HepG2 (cell line): ENCODE data around the gene DNMT1. TPM values are rescaled to one million over a fixed set of nuclear protein-coding genes. Genes with fewer than 3 reads are reported as not detected.

Experiments
- ATAC-seq: fragments of 200-7000 bp; cut with Tn5 transposase; 3 replicates; pipeline ENCODE4 v1.9.1; 2020; ENCODE audit warnings: mild to moderate bottlenecking, moderate library complexity
- BruUV-seq: library from RNA; stranded (reverse); fragments of 400-500 nt; replicated peaks from 2 replicates; lab custom pipeline; 2021; lab: Mats Ljungman, UMichigan
- CTCF ChIA-PET: fragments of 300-600 bp; formaldehyde crosslinking; extraction: SDS; loops from one replicate; lab custom pipeline; 2021; ENCODE audit warnings: low total read pairs, inconsistent platforms, low intra/inter-chr PET ratio; lab: Yijun Ruan, JAX
- POLR2A ChIA-PET: fragments of 350-600 bp; sonication (Branson Sonifier 250); formaldehyde crosslinking; loops from one replicate; lab custom pipeline; 2020; ENCODE audit warnings: antibody characterized with exemption, inconsistent platforms; lab: Yijun Ruan, JAX
- DNase-seq: peaks from one replicate; pipeline ENCODE4 v3.0.0-alpha.2; 2015; ENCODE audit warnings: low spot score
- FAIRE-seq: peaks from 3 replicates; lab custom pipeline; 2011; peaks lifted over from hg19 to GRCh38; lab: Jason Lieb, UNC
- H2AFZ ChIP-seq: one replicate; pipeline ENCODE4 v1.6.1; 2011; ENCODE audit warnings: low read length, inconsistent platforms
- H3K27ac ChIP-seq: fragments of 300-600 bp; 3 replicates; pipeline ENCODE4 v1.8.0; 2011; ENCODE audit warnings: mixed run types, mild to moderate bottlenecking, mixed read lengths, low read length, inconsistent platforms; ENCODE audit not compliant: insufficient read depth; ENCODE audit errors: extremely low read length
- H3K27me3 ChIP-seq, 2 experiments: fragments of 200-600 bp in 1 of 2; 2 replicates in 1 of 2; 3 replicates in 1 of 2; pipeline versions ENCODE4 v1.6.0 to v1.8.0; 2011; ENCODE audit warnings: low read length in 2 of 2, mild to moderate bottlenecking in 2 of 2, moderate library complexity in 2 of 2, inconsistent platforms in 1 of 2; ENCODE audit not compliant: insufficient read depth in 2 of 2, control insufficient read depth in 1 of 2
- H3K36me3 ChIP-seq, 2 experiments: fragments of 200-600 bp in 1 of 2; replicated peaks in 1 of 2; 2 replicates in 1 of 2; 3 replicates in 1 of 2; pipeline versions ENCODE4 v1.5.1 to v1.8.0; 2011; ENCODE audit warnings: low read length in 2 of 2, inconsistent platforms in 1 of 2; ENCODE audit not compliant: insufficient read depth in 2 of 2, control insufficient read depth in 1 of 2
- H3K4me1 ChIP-seq: 2 replicates; pipeline ENCODE4 v1.5.1; 2012; ENCODE audit warnings: low read length, inconsistent platforms; ENCODE audit not compliant: insufficient read depth
- H3K4me2 ChIP-seq: 2 replicates; pipeline ENCODE4 v1.6.0; 2011; ENCODE audit warnings: low read depth, low read length, inconsistent platforms
- H3K4me3 ChIP-seq, 3 experiments: fragments of 200-600 bp in 1 of 3; sonication (generic), shearing (Covaris generic) in 1 of 3; replicated peaks in 1 of 3; 2 replicates each; pipeline ENCODE4 v1.5.1; 2011 to 2016; ENCODE audit warnings: low read length in 3 of 3, inconsistent platforms in 2 of 3, low read depth in 2 of 3, mild to moderate bottlenecking in 2 of 3, control low read depth in 1 of 3, mixed read lengths in 1 of 3; ENCODE audit not compliant: insufficient read depth in 1 of 3
- H3K79me2 ChIP-seq: one replicate; pipeline ENCODE4 v1.6.1; 2011; ENCODE audit warnings: low read length, inconsistent platforms; ENCODE audit not compliant: insufficient read depth
- H3K9ac ChIP-seq: 2 replicates; pipeline ENCODE4 v1.6.0; 2011; ENCODE audit warnings: mild to moderate bottlenecking, low read depth, low read length, inconsistent platforms; ENCODE audit not compliant: insufficient read depth
- H3K9me3 ChIP-seq: 2 replicates; pipeline ENCODE4 v1.5.1; 2012; ENCODE audit warnings: mild to moderate bottlenecking, low read length
- H4K20me1 ChIP-seq: 2 replicates; pipeline ENCODE4 v1.6.0; 2011; ENCODE audit warnings: inconsistent platforms, mild to moderate bottlenecking, low read length, moderate library complexity; ENCODE audit not compliant: insufficient read depth
- CCAR2 ChIP-seq: fragments of 200-400 bp; formaldehyde crosslinking; optimal IDR thresholded peaks from 2 replicates; pipeline ENCODE3; 2018; ENCODE audit warnings: low read depth, mild to moderate bottlenecking, low read length, moderate library complexity
- DNMT1 ChIP-seq: sonication (generic); formaldehyde crosslinking; IDR thresholded peaks from 2 replicates; pipeline ENCODE4 v1.5.1; 2020; ENCODE audit warnings: mild to moderate bottlenecking, missing genetic modification reagents
- EHMT2 ChIP-seq: fragments of 200-600 bp; sonication (generic); IDR thresholded peaks from 2 replicates; pipeline ENCODE4 v1.7.0; 2017; ENCODE audit warnings: antibody characterized with exemption, low read depth, low read length, borderline replicate concordance
- HIVEP1 ChIP-seq: sonication (generic); formaldehyde crosslinking; IDR thresholded peaks from 2 replicates; pipeline ENCODE4 v1.4.0; 2020; ENCODE audit warnings: mild to moderate bottlenecking, missing genetic modification reagents
- HOXA9 ChIP-seq: sonication (generic); formaldehyde crosslinking; IDR thresholded peaks from 2 replicates; pipeline ENCODE4 v1.8.1; 2022; ENCODE audit warnings: missing genetic modification reagents, mild to moderate bottlenecking, moderate library complexity, borderline replicate concordance
- PHF5A ChIP-seq: IDR thresholded peaks from one replicate; pipeline ENCODE4 v1.6.1; 2018; ENCODE audit warnings: low read depth, missing genetic modification reagents; ENCODE audit not compliant: unreplicated experiment
- PLRG1 ChIP-seq: fragments of 450-650 bp; conservative IDR thresholded peaks from 2 replicates; pipeline ENCODE4 v1.6.1; 2016
- REL ChIP-seq: sonication (generic); formaldehyde crosslinking; conservative IDR thresholded peaks from 2 replicates; pipeline ENCODE4 v1.8.0; 2022; ENCODE audit warnings: mild to moderate bottlenecking, missing genetic modification reagents, moderate library complexity
- RFXANK ChIP-seq: IDR thresholded peaks from 2 replicates; pipeline ENCODE4 v1.6.1; 2016
- RFXAP ChIP-seq: sonication (generic); formaldehyde crosslinking; IDR thresholded peaks from 2 replicates; pipeline ENCODE4 v1.4.0; 2020; ENCODE audit warnings: missing genetic modification reagents, borderline replicate concordance
- STAT5B ChIP-seq: sonication (generic); formaldehyde crosslinking; IDR thresholded peaks from 2 replicates; pipeline ENCODE4 v1.4.0; 2020; ENCODE audit warnings: missing genetic modification reagents
- TCF12 ChIP-seq, 2 experiments: fragments of 450-650 bp in 1 of 2; sonication (generic) in 1 of 2; formaldehyde crosslinking in 1 of 2; IDR thresholded peaks; 2 replicates each; pipeline versions ENCODE4 v1.6.1 to v1.8.0; 2017 to 2022; ENCODE audit warnings: antibody characterized with exemption in 1 of 2, mild to moderate bottlenecking in 1 of 2, missing genetic modification reagents in 1 of 2, moderate library complexity in 1 of 2
- U2AF2 ChIP-seq: fragments of 200-400 bp; formaldehyde crosslinking; IDR thresholded peaks from 2 replicates; pipeline ENCODE4 v1.6.1; 2017; ENCODE audit warnings: low read depth, mild to moderate bottlenecking, low read length
- ZMYM2 ChIP-seq: sonication (generic); formaldehyde crosslinking; IDR thresholded peaks from 2 replicates; pipeline ENCODE4 v1.8.0; 2022; ENCODE audit warnings: mild to moderate bottlenecking, missing genetic modification reagents
- ZNF543 ChIP-seq: sonication (generic); formaldehyde crosslinking; IDR thresholded peaks from 2 replicates; pipeline ENCODE4 v1.4.0; 2020; ENCODE audit warnings: mild to moderate bottlenecking, missing genetic modification reagents
- ZNF674 ChIP-seq: sonication (generic); formaldehyde crosslinking; IDR thresholded peaks from 2 replicates; pipeline ENCODE4 v1.5.0; 2020; ENCODE audit warnings: low read depth, mild to moderate bottlenecking, missing genetic modification reagents
- ZNF772 ChIP-seq: sonication (generic); formaldehyde crosslinking; IDR thresholded peaks from 2 replicates; pipeline ENCODE4 v1.5.0; 2020; ENCODE audit warnings: mild to moderate bottlenecking, missing genetic modification reagents
- ZNF790 ChIP-seq: sonication (generic); formaldehyde crosslinking; IDR thresholded peaks from 2 replicates; pipeline ENCODE4 v1.8.0; 2022; ENCODE audit warnings: missing genetic modification reagents, mild to moderate bottlenecking, borderline replicate concordance
- WGBS: methylation state at CpG from one replicate; pipeline ENCODE4 v1.1.6; 2017; ENCODE audit warnings: low lambda C conversion rate; 5-methylcytosine and 5-hydroxymethylcytosine counted together
- in situ Hi-C: cut with HindIII; loops from 2 replicates; pipeline ENCODE4 v1.10.0; 2017; ENCODE audit warnings: low pct_unique_long_range_greater_than_20kb; ENCODE audit not compliant: extremely low pct_ligation_motif_present
- intact Hi-C: fragments of 100-400 bp; cut with micrococcal nuclease; formaldehyde crosslinking; loops from one replicate; pipeline ENCODE4 v1.10.0; 2022; ENCODE audit not compliant: unreplicated experiment
- polyA plus RNA-seq, 8 experiments: library from polyadenylated mRNA; depleted of rRNA in 3 of 8; stranded (reverse) in 7 of 8; unstranded in 1 of 8; fragments of >200 nt; fragmentation: Illumina TruSeq in 4 of 8; extraction: Trizol in 4 of 8; gene quantifications; 2 replicates each; pipeline versions ENCODE4 v1.2.1 to v1.2.3, GENCODE V29; 2011 to 2016; ENCODE audit warnings: low read depth in 4 of 8, missing spikeins in 1 of 8, mixed read lengths in 1 of 8; ENCODE audit not compliant: insufficient read depth in 1 of 8
- total RNA-seq, 5 experiments: library from RNA; depleted of rRNA; stranded (reverse); fragments of >200 nt; fragmentation: Illumina TruSeq; extraction: Trizol; gene quantifications; 2 replicates each; pipeline ENCODE4 v1.2.3, GENCODE V29; 2016; ENCODE audit warnings: low read depth in 1 of 5

Gene DNMT1
- total and polyA plus RNA-seq, 2 of the 13 experiments (the other 11 are each of a cell fraction or from before 2014, with no cell fraction given) = 31.2 to 91.1 TPM

GRCh38 chr19:10192922-10193321, 1.8 kb downstream of the DNMT1 start:
- intact Hi-C loops = loop anchor here (5.0 kb wide), 1 partner anchor 44 kb away; no protein-coding TSS in a partner anchor
- no TSS peak for BruUV-seq
- 86% methylated on average over 6 of the region's 6 CpGs for WGBS
- peaks cover 37% of the 10 kb centered on the region for H3K4me1 ChIP-seq
- H3K9ac ChIP-seq = peak overlapping the region; percentile 77; the same call in 1 of the 2 replicates
- FAIRE-seq (no peak), ATAC-seq (no peak), DNase-seq (no peak)
- H3K4me2 ChIP-seq = peak overlapping the region; percentile 99
- no peaks in the 10 kb centered on the region for H3K9me3 ChIP-seq
- POLR2A ChIA-PET = no interaction called here
- H3K27me3 ChIP-seq = no peaks in the 10 kb centered on the region
- peak overlapping the region in 2 of 3 experiments; percentile 1 to 81; a peak in 2 of 6 replicates for H3K4me3 ChIP-seq
- no peak overlapping the region for H2AFZ ChIP-seq
- H3K79me2 ChIP-seq = peaks cover 50% of the 10 kb centered on the region
- no peak overlapping the region for H3K27ac ChIP-seq
- peaks cover 4% of the 10 kb centered on the region; the same call in 1 of the 2 replicates for H4K20me1 ChIP-seq
- peaks cover 0 to 11% of the 10 kb centered on the region in 2 experiments; a peak in 2 of 5 replicates for H3K36me3 ChIP-seq
- TF ChIP-seq REL (CRISPR knock-in tag) (no peak), STAT5B (CRISPR knock-in tag) (no peak), ZMYM2 (no peak), EHMT2 (no peak), ZNF772 (no peak), HOXA9 (CRISPR knock-in tag) (no peak), PHF5A (CRISPR knock-in tag) (no peak), ZNF790 (CRISPR knock-in tag) (no peak), ZNF674 (CRISPR knock-in tag) (no peak), DNMT1 (CRISPR knock-in tag) (no peak), PLRG1 (no peak), U2AF2 (no peak), HIVEP1 (CRISPR knock-in tag) (no peak), CCAR2 (no peak), TCF12 (IDR thresholded peaks at IDR 0.05) (no peak), TCF12 (CRISPR knock-in tag; IDR thresholded peaks at IDR 0.05) (no peak), ZNF543 (CRISPR knock-in tag) (no peak), RFXAP (CRISPR knock-in tag) (no peak), RFXANK (CRISPR knock-in tag) (no peak)
- TF ChIP-seq, all 625 proteins: peak for 0
- CTCF ChIA-PET = no interaction called here
- in situ Hi-C loops = no loop called here
